GM18519 (cell line): ENCODE results near the gene MRPS14.
A peak's percentile ranks its signal among the peaks of the same experiment; 100 is the strongest.
"Not testable (repeated sequence)": the region's sequence is repeated elsewhere in the genome, so short reads cannot be mapped to it uniquely, and the experiment has no call there.

Source experiments
- ATAC-seq: cut with Tn5 transposase; IDR thresholded peaks from one replicate; pipeline ENCODE4 v1.9.1; 2021; ENCODE audit warnings: mild to moderate bottlenecking, moderate library complexity; ENCODE audit not compliant: unreplicated experiment, low FRiP score

Gene MRPS14

GRCh38 chr1:175024773-175025172 is 1.5 kb upstream of the MRPS14 start:
- no peak for ATAC-seq

- not testable (repeated sequence) for ATAC-seq
Measured at GRCh38 chr1:175023922-175024242, 657 bp upstream of the MRPS14 start.

- ATAC-seq: no peak
Measured at GRCh38 chr1:175019524-175019923, 3.7 kb downstream of the MRPS14 start.

- ATAC-seq: no peak
Measured at GRCh38 chr1:175015243-175015642, 8.0 kb downstream of the MRPS14 start.

- ATAC-seq: no peak
Measured at GRCh38 chr1:175013445-175013844, 9.8 kb downstream of the MRPS14 start.

GRCh38 chr1:175009532-175009931 is 13.7 kb downstream of the MRPS14 start:
- ATAC-seq: no peak

- no peak for ATAC-seq
Measured at GRCh38 chr1:175005085-175005783, 18.0 kb downstream of the MRPS14 start.

- ATAC-seq: no peak
Measured at GRCh38 chr1:175003521-175003920, 19.7 kb downstream of the MRPS14 start.

- no peak for ATAC-seq
Measured at GRCh38 chr1:175002910-175003517, 20.2 kb downstream of the MRPS14 start.

- ATAC-seq: no peak
Measured at GRCh38 chr1:175000697-175001187, 22.5 kb downstream of the MRPS14 start.

GRCh38 chr1:174999936-175000696 is 23.1 kb downstream of the MRPS14 start, which contains the start of gene CACYBP:
Gene CACYBP, plus strand, starts transcription at chr1:174999947. Its CDS starts 234 bp downstream, at chr1:175000181.
- peak; percentile 0 for ATAC-seq

- peak; percentile 68 for ATAC-seq
Measured at GRCh38 chr1:174999216-174999935, 23.8 kb downstream of the MRPS14 start.

- peak; percentile 1 for ATAC-seq
Measured at GRCh38 chr1:174998569-174999215, 24.5 kb downstream of the MRPS14 start.

- ATAC-seq: no peak
Measured at GRCh38 chr1:174997041-174997440, 26.2 kb downstream of the MRPS14 start.

GRCh38 chr1:174996476-174996875 is 26.7 kb downstream of the MRPS14 start:
- ATAC-seq: no peak

- ATAC-seq: no peak
Measured at GRCh38 chr1:174995916-174996315, 27.3 kb downstream of the MRPS14 start.

GRCh38 chr1:174995121-174995520 is 28.1 kb downstream of the MRPS14 start:
- no peak for ATAC-seq

- ATAC-seq: no peak
Measured at GRCh38 chr1:174991473-174991872, 31.8 kb downstream of the MRPS14 start.

GRCh38 chr1:174990382-174990999 is 32.7 kb downstream of the MRPS14 start:
- ATAC-seq: no peak
